H1 (cell line): ENCODE results near the gene AQP2. TPM values are rescaled to one million over a fixed set of nuclear protein-coding genes. Genes with fewer than 3 reads are reported as not detected.

Experiments
- BACH1 ChIP-seq: IDR thresholded peaks from 2 replicates; pipeline ENCODE4 v1.6.1; 2012; ENCODE audit warnings: low read length, improper control_type of control experiment
- CEBPB ChIP-seq: IDR thresholded peaks from 2 replicates; pipeline ENCODE4 v1.6.1; 2012; ENCODE audit warnings: low read depth, low read length
- EGR1 ChIP-seq: IDR thresholded peaks from 2 replicates; pipeline ENCODE4 v1.6.1; 2011; ENCODE audit warnings: low read depth, low read length, borderline replicate concordance
- EZH2 ChIP-seq: fragments of 200-600 bp; sonication (generic); IDR thresholded peaks from 2 replicates; pipeline ENCODE4 v1.7.1; 2012; ENCODE audit warnings: low read depth, mild to moderate bottlenecking, moderate library complexity, low read length, inconsistent platforms; ENCODE audit not compliant: severe bottlenecking
- KDM4A ChIP-seq: IDR thresholded peaks from one replicate; pipeline ENCODE4 v1.7.1; 2012; ENCODE audit warnings: low read depth, mild to moderate bottlenecking, moderate library complexity, low read length, inconsistent platforms; ENCODE audit not compliant: severe bottlenecking
- POLR2A ChIP-seq, 2 experiments: IDR thresholded peaks; 1 replicate in 1 of 2; 2 replicates in 1 of 2; pipeline ENCODE4 v1.6.1; 2011; ENCODE audit warnings: low read depth in 2 of 2, low read length in 2 of 2, mild to moderate bottlenecking in 2 of 2; ENCODE audit errors: control extremely low read depth in 1 of 2
- SAP30 ChIP-seq: fragments of 300-600 bp; sonication (generic); IDR thresholded peaks from 2 replicates; pipeline ENCODE4 v1.7.1; 2012; ENCODE audit warnings: low read length, moderate library complexity, mild to moderate bottlenecking, inconsistent platforms; ENCODE audit not compliant: insufficient read depth, insufficient replicate concordance
- TEAD4 ChIP-seq: IDR thresholded peaks from 2 replicates; pipeline ENCODE4 v1.6.1; 2012; ENCODE audit warnings: low read depth, low read length, inconsistent platforms, mixed read lengths
- ZNF274 ChIP-seq: IDR thresholded peaks from 2 replicates; pipeline ENCODE4 v1.7.0; 2012; ENCODE audit warnings: low read length, borderline replicate concordance; ENCODE audit errors: extremely low read depth
- polyA plus RNA-seq, 7 experiments: library from polyadenylated mRNA; depleted of rRNA in 3 of 7; stranded (reverse) in 5 of 7; unstranded in 2 of 7; fragments of >200 nt in 5 of 7; fragments of 200-250 nt in 2 of 7; gene quantifications; 1 replicate in 5 of 7; 2 replicates in 1 of 7; 4 replicates in 1 of 7; pipeline versions ENCODE4 v1.2.1 to v1.2.3, GENCODE V29; 2011 to 2013; ENCODE audit warnings: missing spikeins in 2 of 7, mixed read lengths in 2 of 7
- total RNA-seq: library from RNA; stranded (reverse); fragmentation: NEBNext Ultra II Directional; extraction: Animal tissue kit (Norgen Biotek cat#: 25700); gene quantifications from 2 replicates; pipeline ENCODE4 v1.2.1, GENCODE V29; 2021
- TF ChIP-seq, protein P1 (sequence below), 3 experiments: IDR thresholded peaks; 1 replicate in 2 of 3; 2 replicates in 1 of 3; pipeline versions ENCODE4 v1.5.1 to v1.6.1; 2011; ENCODE audit warnings: low read length in 3 of 3, mild to moderate bottlenecking in 3 of 3, inconsistent platforms in 2 of 3, low read depth in 1 of 3, moderate library complexity in 1 of 3; ENCODE audit not compliant: insufficient read depth in 1 of 3; ENCODE audit errors: control extremely low read depth in 1 of 3
- TF ChIP-seq, protein P2 (sequence below): IDR thresholded peaks from 2 replicates; pipeline ENCODE4 v1.6.1; 2012; ENCODE audit warnings: inconsistent platforms

Gene AQP2
- total and polyA plus RNA-seq, 2 of the 8 experiments (the other 6 are each of a cell fraction or from before 2014, with no cell fraction given): not detected

DNA sequence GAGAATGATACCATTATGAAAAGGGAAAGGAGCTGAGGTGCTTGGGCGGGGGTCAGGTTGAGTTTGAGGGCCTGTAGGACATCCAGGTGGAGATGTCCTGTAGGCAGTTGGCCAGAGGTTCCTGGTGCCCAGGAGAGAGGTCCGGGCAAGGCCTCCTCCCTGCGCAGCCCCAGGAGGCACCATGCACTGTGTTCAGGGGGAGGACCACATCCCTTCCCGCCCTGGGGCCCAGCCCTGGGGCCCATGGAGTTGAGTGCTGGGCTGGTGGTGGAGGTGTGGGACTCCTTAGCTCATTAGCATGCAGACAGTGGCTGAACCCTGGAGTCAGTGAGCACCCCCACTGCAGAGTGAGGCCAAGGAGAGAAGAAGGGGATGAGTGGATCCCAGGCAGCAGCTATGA, 41.2 kb upstream of the AQP2 start (continued):
- TF ChIP-seq, protein P1, sequence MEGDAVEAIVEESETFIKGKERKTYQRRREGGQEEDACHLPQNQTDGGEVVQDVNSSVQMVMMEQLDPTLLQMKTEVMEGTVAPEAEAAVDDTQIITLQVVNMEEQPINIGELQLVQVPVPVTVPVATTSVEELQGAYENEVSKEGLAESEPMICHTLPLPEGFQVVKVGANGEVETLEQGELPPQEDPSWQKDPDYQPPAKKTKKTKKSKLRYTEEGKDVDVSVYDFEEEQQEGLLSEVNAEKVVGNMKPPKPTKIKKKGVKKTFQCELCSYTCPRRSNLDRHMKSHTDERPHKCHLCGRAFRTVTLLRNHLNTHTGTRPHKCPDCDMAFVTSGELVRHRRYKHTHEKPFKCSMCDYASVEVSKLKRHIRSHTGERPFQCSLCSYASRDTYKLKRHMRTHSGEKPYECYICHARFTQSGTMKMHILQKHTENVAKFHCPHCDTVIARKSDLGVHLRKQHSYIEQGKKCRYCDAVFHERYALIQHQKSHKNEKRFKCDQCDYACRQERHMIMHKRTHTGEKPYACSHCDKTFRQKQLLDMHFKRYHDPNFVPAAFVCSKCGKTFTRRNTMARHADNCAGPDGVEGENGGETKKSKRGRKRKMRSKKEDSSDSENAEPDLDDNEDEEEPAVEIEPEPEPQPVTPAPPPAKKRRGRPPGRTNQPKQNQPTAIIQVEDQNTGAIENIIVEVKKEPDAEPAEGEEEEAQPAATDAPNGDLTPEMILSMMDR (IDR thresholded peaks at IDR 0.05; ENCODE audit: control extremely low read depth in 1 of 3, insufficient read depth in 1 of 3, low read depth in 1 of 3, low read length in 3 of 3): no peak
- TF ChIP-seq ZNF274 (no peak), POLR2A (IDR thresholded peaks at IDR 0.05; ENCODE audit: control extremely low read depth in 1 of 2, low read depth in 2 of 2, low read length in 2 of 2) (no peak), EGR1 (no peak), EZH2 (no peak), CEBPB (no peak), KDM4A (no peak), BACH1 (no peak), TEAD4 (no peak), SAP30 (no peak)
- TF ChIP-seq, protein P2, sequence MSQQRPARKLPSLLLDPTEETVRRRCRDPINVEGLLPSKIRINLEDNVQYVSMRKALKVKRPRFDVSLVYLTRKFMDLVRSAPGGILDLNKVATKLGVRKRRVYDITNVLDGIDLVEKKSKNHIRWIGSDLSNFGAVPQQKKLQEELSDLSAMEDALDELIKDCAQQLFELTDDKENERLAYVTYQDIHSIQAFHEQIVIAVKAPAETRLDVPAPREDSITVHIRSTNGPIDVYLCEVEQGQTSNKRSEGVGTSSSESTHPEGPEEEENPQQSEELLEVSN: no peak
- TF ChIP-seq, all 59 proteins: peak for 0
